Vagina (tissue), 2 donors: ENCODE measurements around the gene CCDC177. TPM values are rescaled to one million over a fixed set of nuclear protein-coding genes. Genes with fewer than 3 reads are reported as not detected.

Source experiments
- DNase-seq, 2 donors: peaks; one replicate each; pipeline ENCODE4 v3.0.0-alpha.2; 2017; ENCODE audit errors: extremely low spot score in 2 of 2
- H3K27ac ChIP-seq: fragments of 200-600 bp; sonication (generic); one replicate; pipeline ENCODE4 v1.5.1; 2019
- H3K27me3 ChIP-seq: fragments of 200-600 bp; sonication (generic); one replicate; pipeline ENCODE4 v1.5.1; 2019
- H3K36me3 ChIP-seq, 2 donors: fragments of 200-600 bp; sonication (generic); one replicate each; pipeline ENCODE4 v1.5.1; 2017 to 2019
- H3K4me1 ChIP-seq: fragments of 200-600 bp; sonication (generic); one replicate; pipeline ENCODE4 v1.5.1; 2019
- H3K4me3 ChIP-seq, 2 donors: fragments of 200-600 bp; sonication (generic); 1 replicate in 1 of 2; 2 replicates in 1 of 2; pipeline ENCODE4 v1.5.1; 2016 to 2019
- H3K9me3 ChIP-seq: fragments of 200-600 bp; sonication (generic); one replicate; pipeline ENCODE4 v1.5.1; 2019
- CTCF ChIP-seq, 3 experiments: fragments of 450-650 bp in 2 of 3; fragments of 200-600 bp in 1 of 3; sonication (generic) in 1 of 3; IDR thresholded peaks; one replicate each; pipeline ENCODE4 v1.5.1; 2017 to 2019; ENCODE audit warnings: antibody characterized with exemption in 3 of 3, mild to moderate bottlenecking in 2 of 3, moderate library complexity in 2 of 3
- POLR2A ChIP-seq, 2 donors: fragments of 450-650 bp; IDR thresholded peaks; one replicate each; pipeline ENCODE4 v1.6.1; 2017; ENCODE audit warnings: antibody characterized with exemption in 2 of 2, mild to moderate bottlenecking in 2 of 2, moderate library complexity in 2 of 2
- POLR2AphosphoS5 ChIP-seq, 2 donors: sonication (generic); formaldehyde crosslinking; IDR thresholded peaks; one replicate each; pipeline ENCODE4 v1.9.0; 2017; ENCODE audit warnings: antibody characterized with exemption in 2 of 2, mild to moderate bottlenecking in 2 of 2, low read depth in 1 of 2; ENCODE audit not compliant: insufficient read depth in 1 of 2
- intact Hi-C: fragments of 100-400 bp; cut with DNase I; formaldehyde crosslinking; loops from one replicate; pipeline ENCODE4 v1.15.1; 2023
- total RNA-seq: library from RNA; depleted of rRNA; stranded (reverse); fragments of >200 nt; gene quantifications from one replicate; pipeline ENCODE4 v1.2.3, GENCODE V29; 2016

The CCDC177 gene
- total RNA-seq, 1 donor from 2014 or later, result not detected

GRCh38 chr14:69593018-69593677, 18.5 kb upstream of the CCDC177 start:
- H3K9me3 ChIP-seq, result no peaks in the 10 kb centered on the region
- H3K27ac ChIP-seq, result peak overlapping the region; percentile 18
- TF ChIP-seq POLR2AphosphoS5 (IDR thresholded peaks at IDR 0.05; ENCODE audit: insufficient read depth in 1 of 2, low read depth in 1 of 2), result no peak
- no peak for TF ChIP-seq POLR2A (IDR thresholded peaks at IDR 0.05)
- no peak for TF ChIP-seq CTCF (IDR thresholded peaks at IDR 0.05)
- H3K27me3 ChIP-seq, result no peaks in the 10 kb centered on the region
- H3K36me3 ChIP-seq, result no peaks in the 10 kb centered on the region
- DNase-seq, result no peak
- intact Hi-C loops, result no loop called here
- peaks cover 12% of the 10 kb centered on the region for H3K4me1 ChIP-seq
- H3K4me3 ChIP-seq, result peak overlapping the region; percentile 23 to 27

DNA sequence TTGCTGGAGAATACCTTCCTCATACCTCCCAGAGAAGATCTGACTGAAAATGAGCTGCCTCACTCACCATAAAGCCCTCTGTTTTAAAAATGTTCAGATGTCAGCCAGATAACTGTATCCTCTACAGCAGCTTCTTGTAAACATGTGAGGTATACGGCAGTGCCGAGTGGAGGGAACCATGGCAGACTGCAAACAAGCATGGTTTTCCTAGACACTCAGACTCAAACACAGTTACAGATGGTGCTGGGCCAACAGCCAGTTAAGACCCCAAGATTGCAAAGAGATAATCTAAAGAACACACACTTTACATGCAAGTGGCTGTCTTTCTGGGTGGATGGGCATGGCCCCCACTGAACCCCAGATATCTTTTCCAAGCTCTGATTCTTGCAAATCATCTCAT, 16.6 kb upstream of the CCDC177 start:
- Histone ChIP-seq H3K36me3 (no peaks in the 10 kb centered on the region), H3K27ac (no peak overlapping the region), H3K4me3 (no peak overlapping the region), H3K4me1 (peaks cover 17% of the 10 kb centered on the region), H3K9me3 (no peaks in the 10 kb centered on the region), H3K27me3 (no peaks in the 10 kb centered on the region)
- intact Hi-C loops, result no loop called here
- TF ChIP-seq POLR2AphosphoS5 (IDR thresholded peaks at IDR 0.05; ENCODE audit: insufficient read depth in 1 of 2, low read depth in 1 of 2) (no peak), POLR2A (IDR thresholded peaks at IDR 0.05) (no peak), CTCF (IDR thresholded peaks at IDR 0.05) (no peak)
- DNase-seq, result no peak

DNA sequence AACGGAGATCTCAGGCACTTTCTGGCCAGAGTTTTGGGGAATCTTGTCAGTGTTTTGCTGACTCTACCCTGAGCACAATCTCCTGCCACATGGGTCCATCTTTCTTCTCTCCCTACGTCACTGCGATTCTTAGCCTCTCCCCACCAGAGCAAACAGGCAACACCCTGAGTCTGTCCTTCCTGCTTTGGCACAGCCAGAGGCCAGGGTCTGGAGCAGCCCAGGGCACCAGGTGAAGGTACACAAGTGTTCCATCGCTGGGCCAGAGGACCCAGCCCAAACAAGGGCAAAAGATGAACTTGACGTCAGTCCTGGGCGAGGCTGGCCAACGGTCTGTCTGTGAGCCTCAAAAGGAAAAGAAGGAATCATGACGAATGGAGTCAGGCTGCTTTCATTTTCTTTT, 12.7 kb upstream of the CCDC177 start:
- Histone ChIP-seq H3K36me3 (no peaks in the 10 kb centered on the region), H3K4me3 (no peak overlapping the region), H3K4me1 (peaks cover 13% of the 10 kb centered on the region), H3K9me3 (no peaks in the 10 kb centered on the region), H3K27me3 (no peaks in the 10 kb centered on the region), H3K27ac (no peak overlapping the region)
- DNase-seq, result no peak
- intact Hi-C loops, result no loop called here
- TF ChIP-seq POLR2A (IDR thresholded peaks at IDR 0.05) (no peak), POLR2AphosphoS5 (IDR thresholded peaks at IDR 0.05; ENCODE audit: insufficient read depth in 1 of 2, low read depth in 1 of 2) (no peak), CTCF (IDR thresholded peaks at IDR 0.05) (no peak)

DNA sequence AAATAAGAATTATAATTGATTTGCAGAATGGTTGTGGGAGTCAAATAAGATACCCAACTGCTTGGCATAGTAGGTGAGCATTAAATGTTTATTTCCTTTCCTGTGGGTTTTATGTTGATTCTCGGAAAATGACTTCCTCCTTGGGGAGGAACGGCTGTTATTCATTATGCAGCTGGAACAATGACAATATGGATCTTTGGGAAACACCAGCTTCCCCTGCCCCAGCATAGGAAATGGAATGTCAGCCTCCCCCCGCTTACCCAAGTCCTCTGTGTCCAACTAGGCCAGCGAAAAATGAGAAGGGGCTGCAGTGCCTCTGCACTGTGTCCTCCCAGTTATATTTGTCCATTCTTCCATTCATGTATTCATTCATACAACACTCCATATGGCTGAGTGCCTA, 11.7 kb upstream of the CCDC177 start:
- Histone ChIP-seq H3K36me3 (no peaks in the 10 kb centered on the region), H3K4me3 (no peak overlapping the region), H3K27ac (no peak overlapping the region), H3K27me3 (no peaks in the 10 kb centered on the region), H3K4me1 (peaks cover 13% of the 10 kb centered on the region), H3K9me3 (no peaks in the 10 kb centered on the region)
- intact Hi-C loops, result no loop called here
- TF ChIP-seq CTCF (IDR thresholded peaks at IDR 0.05) (no peak), POLR2A (IDR thresholded peaks at IDR 0.05) (no peak), POLR2AphosphoS5 (IDR thresholded peaks at IDR 0.05; ENCODE audit: insufficient read depth in 1 of 2, low read depth in 1 of 2) (peak in 1 of 2 donors; percentile 47)
- DNase-seq, result no peak

DNA sequence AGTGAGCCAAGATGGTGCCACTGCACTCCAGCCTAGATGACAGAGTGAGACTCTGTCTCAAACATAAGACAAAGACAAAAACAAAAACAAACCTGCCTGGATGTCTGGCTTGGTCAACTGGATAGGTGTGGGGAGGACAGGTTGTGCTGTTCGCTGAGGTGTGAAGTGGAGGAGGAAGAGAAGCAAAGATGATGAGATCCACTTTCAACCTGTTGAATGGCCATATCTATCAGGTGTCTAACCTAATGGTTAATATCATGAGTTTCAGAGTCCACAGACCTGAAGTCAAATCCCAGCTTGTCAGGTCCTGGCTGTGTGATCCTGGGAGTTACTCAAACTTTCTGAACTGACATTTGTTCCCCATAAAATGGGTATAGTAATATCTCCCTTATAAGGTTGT, 9.7 kb upstream of the CCDC177 start:
- Histone ChIP-seq H3K27me3 (no peaks in the 10 kb centered on the region), H3K4me1 (peaks cover 13% of the 10 kb centered on the region), H3K4me3 (no peak overlapping the region), H3K36me3 (no peaks in the 10 kb centered on the region), H3K9me3 (no peaks in the 10 kb centered on the region), H3K27ac (no peak overlapping the region)
- DNase-seq, result no peak
- intact Hi-C loops, result loop anchor here (2.0 kb wide), 1 partner anchor 142 kb away; no protein-coding TSS in a partner anchor
- TF ChIP-seq POLR2A (IDR thresholded peaks at IDR 0.05), result no peak
